K562 (cell line): Measurements from ENCODE around the gene ARID4B. TPM values are rescaled to one million over a fixed set of nuclear protein-coding genes. Genes with fewer than 3 reads are reported as not detected.
"Not testable (repeated sequence)": the region's sequence is repeated elsewhere in the genome, so short reads cannot be mapped to it uniquely, and the experiment has no call there.

Experiments
- ATAC-seq: fragments of 200-7000 bp; cut with Tn5 transposase; 3 replicates; pipeline ENCODE4 v1.9.1; 2020; ENCODE audit warnings: moderate library complexity
- BruUV-seq: library from RNA; stranded (reverse); fragments of 400-500 nt; replicated peaks from 2 replicates; lab custom pipeline; 2021; lab: Mats Ljungman, UMichigan
- CTCF ChIA-PET: fragments of 300-600 bp; formaldehyde crosslinking; extraction: SDS; loops from one replicate; lab custom pipeline; 2021; ENCODE audit warnings: low intra/inter-chr PET ratio; lab: Yijun Ruan, JAX
- POLR2A ChIA-PET: fragments of 300-600, 350-650 bp; sonication (Branson Sonifier 250); formaldehyde crosslinking; extraction: SDS; loops from one replicate; lab custom pipeline; 2021; ENCODE audit warnings: antibody characterized with exemption, inconsistent platforms; lab: Yijun Ruan, JAX
- DNase-seq, 4 experiments: peaks; one replicate each; pipeline versions ENCODE4 v3.0.0 to v3.0.0-alpha.2; 2011 to 2018; ENCODE audit warnings: low spot score in 3 of 4, mixed read lengths in 3 of 4; ENCODE audit errors: extremely low read depth in 1 of 4
- FAIRE-seq: peaks from 2 replicates; lab custom pipeline; 2011; peaks lifted over from hg19 to GRCh38; lab: Jason Lieb, UNC
- H2AFZ ChIP-seq: 2 replicates; pipeline ENCODE4 v1.6.0; 2011; ENCODE audit warnings: low read depth, low read length, control low read depth, inconsistent platforms
- H3K27ac ChIP-seq: fragments of 200-600 bp; 3 replicates; pipeline ENCODE4 v1.8.0; 2011; ENCODE audit warnings: low read depth, mild to moderate bottlenecking, control low read depth, inconsistent platforms, low read length, moderate library complexity, mixed read lengths; ENCODE audit errors: extremely low read depth
- H3K27me3 ChIP-seq, 2 experiments: fragments of 300-600 bp in 1 of 2; 2 replicates in 1 of 2; 3 replicates in 1 of 2; pipeline versions ENCODE4 v1.6.0 to v1.8.0; 2011; ENCODE audit warnings: inconsistent platforms in 2 of 2, low read length in 2 of 2, mild to moderate bottlenecking in 1 of 2, mixed read lengths in 1 of 2, moderate library complexity in 1 of 2; ENCODE audit not compliant: control insufficient read depth in 2 of 2, insufficient read depth in 2 of 2
- H3K36me3 ChIP-seq: fragments of 300-600 bp; 3 replicates; pipeline ENCODE4 v1.8.0; 2011; ENCODE audit warnings: mild to moderate bottlenecking, low read length, inconsistent platforms; ENCODE audit not compliant: control insufficient read depth, insufficient read depth
- H3K4me1 ChIP-seq, 2 experiments: fragments of 200-600 bp in 1 of 2; replicated peaks in 1 of 2; 2 replicates in 1 of 2; 3 replicates in 1 of 2; pipeline versions ENCODE4 v1.5.1 to v1.8.0; 2011; ENCODE audit warnings: inconsistent platforms in 2 of 2, low read length in 2 of 2, mild to moderate bottlenecking in 1 of 2, mixed read lengths in 1 of 2, moderate library complexity in 1 of 2; ENCODE audit not compliant: control insufficient read depth in 2 of 2, insufficient read depth in 2 of 2
- H3K4me2 ChIP-seq: 2 replicates; pipeline ENCODE4 v1.6.1; 2011; ENCODE audit warnings: low read length, control low read depth, inconsistent platforms, mixed read lengths; ENCODE audit not compliant: insufficient read depth
- H3K4me3 ChIP-seq: fragments of 200-600 bp; sonication (generic), shearing (Covaris generic); 2 replicates; pipeline ENCODE4 v1.5.1; 2016; ENCODE audit warnings: control low read depth, inconsistent platforms
- H3K79me2 ChIP-seq: fragments of 200-600 bp; 3 replicates; pipeline ENCODE4 v1.8.0; 2011; ENCODE audit warnings: low read length, inconsistent platforms; ENCODE audit not compliant: control insufficient read depth, insufficient read depth
- H3K9ac ChIP-seq, 2 experiments: 2 replicates each; pipeline versions ENCODE4 v1.6.0 to v1.6.1; 2011; ENCODE audit warnings: low read depth in 2 of 2, low read length in 2 of 2, control low read depth in 1 of 2, inconsistent platforms in 1 of 2, mild to moderate bottlenecking in 1 of 2, mixed read lengths in 1 of 2; ENCODE audit not compliant: insufficient read depth in 1 of 2
- H3K9me1 ChIP-seq: one replicate; pipeline ENCODE4 v1.6.0; 2011; ENCODE audit warnings: inconsistent platforms, mild to moderate bottlenecking, low read length, moderate library complexity; ENCODE audit not compliant: control insufficient read depth, insufficient read depth
- H3K9me3 ChIP-seq: replicated peaks from 2 replicates; pipeline ENCODE4 v1.5.1; 2011; ENCODE audit warnings: low read depth, low read length, inconsistent platforms; ENCODE audit not compliant: control insufficient read depth, insufficient read depth
- H4K20me1 ChIP-seq: replicated peaks from 2 replicates; pipeline ENCODE4 v1.6.1; 2011; ENCODE audit warnings: low read length, inconsistent platforms, mixed read lengths; ENCODE audit not compliant: control insufficient read depth, insufficient read depth
- BRCA1 ChIP-seq, 2 experiments: fragments of 450-650 bp in 1 of 2; sonication (generic) in 1 of 2; formaldehyde crosslinking in 1 of 2; IDR thresholded peaks; 2 replicates each; pipeline versions ENCODE4 v1.5.0 to v1.6.1; 2017 to 2020; ENCODE audit warnings: mild to moderate bottlenecking in 1 of 2, missing genetic modification reagents in 1 of 2
- ZBTB33 ChIP-seq: sonication (generic); formaldehyde crosslinking; IDR thresholded peaks from 2 replicates; pipeline ENCODE4 v1.8.1; 2023; ENCODE audit warnings: mild to moderate bottlenecking, missing genetic modification reagents
- WGBS: fragments of 100-300 bp; shearing (Covaris generic); methylation state at CpG from one replicate; pipeline ENCODE4 v1.1.6; 2016; ENCODE audit warnings: low coverage, mixed read lengths; ENCODE audit not compliant: insufficient coverage; ENCODE audit errors: missing lambda C conversion rate; 5-methylcytosine and 5-hydroxymethylcytosine counted together
- in situ Hi-C: fragments of 300-500 bp; cut with MboI; formaldehyde crosslinking; loops from 4 replicates; pipeline ENCODE4 v1.15.0; 2018; ENCODE audit warnings: inconsistent platforms, mixed read lengths
- intact Hi-C: fragments of 100-400 bp; cut with micrococcal nuclease; formaldehyde crosslinking; loops from 2 replicates; pipeline ENCODE4 v1.14.2; 2022
- polyA plus RNA-seq, 8 experiments: library from polyadenylated mRNA; depleted of rRNA in 4 of 8; stranded (reverse) in 5 of 8; unstranded in 3 of 8; fragments of >200 nt; fragmentation: Nextera tagmentation in 2 of 8; fragmentation: Illumina TruSeq in 1 of 8; extraction: Ambion mirVana in 2 of 8; extraction: Trizol in 1 of 8; gene quantifications; 2 replicates each; pipeline versions ENCODE4 v1.2.1 to v1.2.3, GENCODE V29; 2011 to 2014; ENCODE audit warnings: inconsistent platforms in 1 of 8, missing spikeins in 1 of 8
- total RNA-seq, 7 experiments: library from RNA; depleted of rRNA in 6 of 7; stranded (reverse); fragments of >200 nt in 6 of 7; fragmentation: Illumina TruSeq in 2 of 7; extraction: Trizol in 2 of 7; gene quantifications; 2 replicates each; pipeline versions ENCODE4 v1.2.1 to v1.2.3, GENCODE V29; 2011 to 2021; ENCODE audit warnings: low replicate concordance in 1 of 7

The ARID4B gene
- total and polyA plus RNA-seq, 9 of the 15 experiments (the other 6 are each of a cell fraction or from before 2014, with no cell fraction given), result 8.4 to 38.9 (median 18.5) TPM

- H3K9me3 ChIP-seq, POLR2A ChIA-PET, intact Hi-C loops, ATAC-seq, H3K4me3 ChIP-seq, CTCF ChIA-PET, H3K4me2 ChIP-seq, BruUV-seq, H3K9ac ChIP-seq, H3K27ac ChIP-seq, H3K9me1 ChIP-seq, H2AFZ ChIP-seq, H3K27me3 ChIP-seq, H4K20me1 ChIP-seq, in situ Hi-C loops, FAIRE-seq, DNase-seq, H3K4me1 ChIP-seq: not testable (repeated sequence)
- Histone ChIP-seq H3K79me2 (peaks cover 78% of the 10 kb centered on the region), H3K36me3 (peaks cover 25% of the 10 kb centered on the region)
- WGBS, result no CpG with 5 or more reads among the region's 32 CpGs
Measured at GRCh38 chr1:235309206-235309605, 18.8 kb downstream of the ARID4B start.

GRCh38 chr1:235307158-235308124, 20.5 kb downstream of the ARID4B start:
- Histone ChIP-seq H3K27ac (peak overlapping the region; percentile 41; the same call in 1 of the 3 replicates), H3K79me2 (peaks cover 77% of the 10 kb centered on the region), H3K9me3 (no peaks in the 10 kb centered on the region), H3K9me1 (no peaks in the 10 kb centered on the region), H3K4me2 (no peak overlapping the region), H3K4me1 (no peaks in the 10 kb centered on the region; a peak in 2 of 5 replicates), H3K27me3 (no peaks in the 10 kb centered on the region), H3K4me3 (no peak overlapping the region), H2AFZ (no peak overlapping the region), H4K20me1 (peaks cover 10% of the 10 kb centered on the region; the same call in 1 of the 2 replicates), H3K9ac (no peak overlapping the region), H3K36me3 (peaks cover 28% of the 10 kb centered on the region)
- 79% methylated on average over 7 of the region's 7 CpGs for WGBS
- FAIRE-seq (peak; percentile 42), ATAC-seq (peak; percentile 52), DNase-seq (no peak)
- 0 out of 2 replicates have a peak, but pooled peaks have one; percentile 47 for TF ChIP-seq ZBTB33
- TF ChIP-seq BRCA1 (IDR thresholded peaks at IDR 0.05), result no peak
- TF ChIP-seq BRCA1 (CRISPR knock-in tag; IDR thresholded peaks at IDR 0.05), result no peak
- TSS peak; percentile 34 for BruUV-seq
- CTCF ChIA-PET, result no interaction called here
- intact Hi-C loops (no loop called here), in situ Hi-C loops (no loop called here)
- POLR2A ChIA-PET, result interaction anchor here (0.6 to 1.9 kb wide), 5 partner anchors 8 to 1088 kb away, joined by 3 to 15 read pairs (median 5); no protein-coding TSS in a partner anchor
